MM.1S (cell line): ENCODE measurements around the gene HMGA1.

Experiments used
- DNase-seq: peaks from one replicate; pipeline ENCODE4 v3.0.0-alpha.2; 2015
- H2AFZ ChIP-seq: fragments of 300-600 bp; sonication (generic); 2 replicates; pipeline ENCODE4 v1.6.0; 2016; ENCODE audit warnings: antibody characterized with exemption, low read length
- H3F3A ChIP-seq: fragments of 300-600 bp; sonication (generic); 2 replicates; pipeline ENCODE4 v1.6.1; 2016; ENCODE audit warnings: mild to moderate bottlenecking, antibody characterized with exemption, low read length, moderate library complexity, mixed read lengths; ENCODE audit not compliant: insufficient read depth
- H3K27ac ChIP-seq: fragments of 300-600 bp; sonication (generic); 2 replicates; pipeline ENCODE4 v1.5.1; 2016; ENCODE audit warnings: mild to moderate bottlenecking, low read length
- H3K27me3 ChIP-seq: fragments of 300-600 bp; sonication (generic); replicated peaks from 2 replicates; pipeline ENCODE4 v1.6.0; 2016; ENCODE audit warnings: low read length; ENCODE audit not compliant: insufficient read depth
- H3K36me3 ChIP-seq: fragments of 300-600 bp; sonication (generic); replicated peaks from 2 replicates; pipeline ENCODE4 v1.6.1; 2016; ENCODE audit warnings: mild to moderate bottlenecking, low read length, mixed read lengths; ENCODE audit not compliant: insufficient read depth
- H3K4me1 ChIP-seq: fragments of 300-600 bp; sonication (generic); 2 replicates; pipeline ENCODE4 v1.6.1; 2016; ENCODE audit warnings: low read length, mixed read lengths
- H3K4me2 ChIP-seq: fragments of 300-600 bp; sonication (generic); 2 replicates; pipeline ENCODE4 v1.6.0; 2016; ENCODE audit warnings: low read depth, low read length
- H3K4me3 ChIP-seq: fragments of 300-600 bp; sonication (generic); 2 replicates; pipeline ENCODE4 v1.5.1; 2016; ENCODE audit warnings: low read length, mixed read lengths
- H3K79me2 ChIP-seq: fragments of 300-600 bp; sonication (generic); 2 replicates; pipeline ENCODE4 v1.6.1; 2016; ENCODE audit warnings: mixed run types, low read length, mixed read lengths
- H3K9ac ChIP-seq: fragments of 300-600 bp; sonication (generic); 2 replicates; pipeline ENCODE4 v1.6.1; 2016; ENCODE audit warnings: low read length, mixed read lengths
- H3K9me2 ChIP-seq: fragments of 300-600 bp; sonication (generic); replicated peaks from 2 replicates; pipeline ENCODE4 v1.6.1; 2016; ENCODE audit warnings: mild to moderate bottlenecking, low read length, mixed read lengths; ENCODE audit not compliant: insufficient read depth
- H3K9me3 ChIP-seq: fragments of 300-600 bp; sonication (generic); replicated peaks from 2 replicates; pipeline ENCODE4 v1.6.1; 2016; ENCODE audit warnings: mild to moderate bottlenecking, low read length, mixed read lengths; ENCODE audit not compliant: insufficient read depth
- H4K20me1 ChIP-seq: fragments of 300-600 bp; sonication (generic); 2 replicates; pipeline ENCODE4 v1.6.1; 2016; ENCODE audit warnings: mild to moderate bottlenecking, low read length, moderate library complexity, mixed read lengths; ENCODE audit not compliant: insufficient read depth
- EZH2 ChIP-seq: fragments of 300-600 bp; sonication (generic); optimal IDR thresholded peaks from 2 replicates; pipeline ENCODE3; 2017; ENCODE audit warnings: low read depth, mild to moderate bottlenecking, antibody characterized with exemption, low read length, mixed read lengths
- EZH2phosphoT487 ChIP-seq: fragments of 300-600 bp; sonication (generic); IDR thresholded peaks from 2 replicates; pipeline ENCODE4 v1.6.1; 2018; ENCODE audit warnings: antibody characterized with exemption, low read length
- TF ChIP-seq, protein P1 (sequence below): fragments of 300-600 bp; sonication (generic); IDR thresholded peaks from 2 replicates; pipeline ENCODE4 v1.5.1; 2016; ENCODE audit warnings: antibody characterized with exemption, low read length, mixed read lengths

HMGA1 gene

DNA sequence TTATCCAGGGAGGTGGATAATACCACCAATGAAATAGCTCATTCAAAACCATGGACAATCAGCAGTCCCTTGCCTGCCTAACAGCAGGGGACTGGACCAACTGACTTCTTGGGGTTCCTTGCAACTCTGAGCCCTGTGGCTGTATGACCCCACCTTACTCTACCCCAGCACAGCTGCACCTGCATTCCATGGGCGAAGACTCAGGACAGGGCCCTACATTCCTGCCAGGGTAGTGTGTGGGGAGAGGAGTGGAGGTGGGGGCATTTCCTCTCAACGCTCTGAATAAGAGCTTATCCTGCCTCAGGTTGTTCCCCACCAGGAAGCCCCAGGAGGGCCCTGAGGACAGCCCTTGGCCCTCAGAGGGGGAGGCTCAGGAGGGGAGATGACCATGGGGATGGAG is 30.8 kb upstream of the HMGA1 start:
- H3K79me2 ChIP-seq = no peaks in the 10 kb centered on the region
- no peak for TF ChIP-seq EZH2
- H3K4me3 ChIP-seq = no peak overlapping the region
- no peaks in the 10 kb centered on the region for H4K20me1 ChIP-seq
- H2AFZ ChIP-seq = no peak overlapping the region
- no peaks in the 10 kb centered on the region for H3F3A ChIP-seq
- H3K27ac ChIP-seq = no peak overlapping the region
- no peaks in the 10 kb centered on the region for H3K9me2 ChIP-seq
- H3K9me3 ChIP-seq = no peaks in the 10 kb centered on the region
- H3K9ac ChIP-seq = no peak overlapping the region
- H3K4me1 ChIP-seq = no peaks in the 10 kb centered on the region
- no peaks in the 10 kb centered on the region for H3K27me3 ChIP-seq
- H3K36me3 ChIP-seq = no peaks in the 10 kb centered on the region
- no peak overlapping the region for H3K4me2 ChIP-seq
- DNase-seq = no peak

DNA sequence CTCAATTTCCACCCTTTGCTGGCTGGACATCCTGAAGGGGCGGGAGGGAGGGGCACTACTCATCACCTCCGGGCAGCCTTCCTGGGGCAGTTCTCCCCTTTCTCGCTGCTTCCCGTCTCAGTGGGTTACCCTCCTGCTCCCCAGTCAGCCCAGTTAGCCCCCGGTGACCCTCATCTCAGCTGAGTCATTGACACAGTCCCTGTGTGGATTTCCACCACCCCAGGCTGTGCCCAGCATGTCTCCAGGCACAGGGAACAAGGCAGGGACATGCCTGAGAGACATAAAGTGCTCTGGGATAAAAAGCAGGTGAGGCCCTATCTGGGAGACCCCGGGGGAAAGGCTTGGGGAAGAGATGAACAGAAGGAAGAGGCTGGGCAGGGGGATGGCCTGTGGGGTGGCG is 29.9 kb upstream of the HMGA1 start:
- H3K4me3 ChIP-seq = no peak overlapping the region
- no peaks in the 10 kb centered on the region for H3K36me3 ChIP-seq
- no peaks in the 10 kb centered on the region for H3K9me2 ChIP-seq
- H3F3A ChIP-seq = no peaks in the 10 kb centered on the region
- H3K4me1 ChIP-seq = no peaks in the 10 kb centered on the region
- H3K27me3 ChIP-seq = no peaks in the 10 kb centered on the region
- no peaks in the 10 kb centered on the region for H3K79me2 ChIP-seq
- no peak overlapping the region for H3K4me2 ChIP-seq
- H3K9me3 ChIP-seq = no peaks in the 10 kb centered on the region
- TF ChIP-seq EZH2phosphoT487 = no peak
- TF ChIP-seq, protein P1, sequence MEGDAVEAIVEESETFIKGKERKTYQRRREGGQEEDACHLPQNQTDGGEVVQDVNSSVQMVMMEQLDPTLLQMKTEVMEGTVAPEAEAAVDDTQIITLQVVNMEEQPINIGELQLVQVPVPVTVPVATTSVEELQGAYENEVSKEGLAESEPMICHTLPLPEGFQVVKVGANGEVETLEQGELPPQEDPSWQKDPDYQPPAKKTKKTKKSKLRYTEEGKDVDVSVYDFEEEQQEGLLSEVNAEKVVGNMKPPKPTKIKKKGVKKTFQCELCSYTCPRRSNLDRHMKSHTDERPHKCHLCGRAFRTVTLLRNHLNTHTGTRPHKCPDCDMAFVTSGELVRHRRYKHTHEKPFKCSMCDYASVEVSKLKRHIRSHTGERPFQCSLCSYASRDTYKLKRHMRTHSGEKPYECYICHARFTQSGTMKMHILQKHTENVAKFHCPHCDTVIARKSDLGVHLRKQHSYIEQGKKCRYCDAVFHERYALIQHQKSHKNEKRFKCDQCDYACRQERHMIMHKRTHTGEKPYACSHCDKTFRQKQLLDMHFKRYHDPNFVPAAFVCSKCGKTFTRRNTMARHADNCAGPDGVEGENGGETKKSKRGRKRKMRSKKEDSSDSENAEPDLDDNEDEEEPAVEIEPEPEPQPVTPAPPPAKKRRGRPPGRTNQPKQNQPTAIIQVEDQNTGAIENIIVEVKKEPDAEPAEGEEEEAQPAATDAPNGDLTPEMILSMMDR = no peak
- H3K27ac ChIP-seq = no peak overlapping the region
- no peak overlapping the region for H2AFZ ChIP-seq
- no peak for DNase-seq
- H4K20me1 ChIP-seq = no peaks in the 10 kb centered on the region
- no peak overlapping the region for H3K9ac ChIP-seq

DNA sequence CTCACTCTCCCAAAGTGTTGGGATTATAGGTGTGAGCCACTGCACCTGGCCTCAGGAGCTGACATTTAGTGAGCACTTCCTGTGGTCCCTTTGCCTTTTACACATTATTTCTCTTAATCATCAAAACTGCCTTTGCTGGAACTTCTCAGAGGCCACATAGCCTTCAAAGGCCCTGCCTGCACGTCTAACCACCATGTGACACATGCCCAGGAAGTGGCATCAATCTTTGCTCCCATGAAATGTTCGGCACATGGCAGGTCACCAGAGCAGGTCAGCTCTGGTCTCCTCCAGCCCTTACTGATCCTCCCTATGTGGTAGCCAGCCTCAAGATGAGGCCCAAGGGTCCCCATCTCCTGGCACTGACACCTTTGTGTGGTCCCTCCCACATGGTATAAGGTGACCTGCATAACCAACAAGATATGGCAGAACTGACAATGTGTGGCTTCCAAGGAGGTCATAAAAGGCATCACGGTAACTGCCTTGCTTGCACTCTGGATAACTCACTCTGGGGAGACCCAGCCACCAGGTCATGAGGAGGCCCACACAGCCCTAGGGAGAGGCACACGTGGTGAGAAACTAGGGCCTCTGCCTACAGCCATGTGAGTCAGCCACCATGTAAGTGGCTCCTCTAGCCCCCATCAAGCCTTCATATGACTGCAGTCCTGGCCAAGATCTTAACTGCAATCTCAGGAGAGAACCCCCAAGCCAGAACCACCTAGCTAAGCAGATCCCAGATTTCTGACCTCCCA is 28.8 kb upstream of the HMGA1 start:
- Histone ChIP-seq H3K9ac (no peak overlapping the region), H3K27me3 (no peaks in the 10 kb centered on the region)
- DNase-seq = no peak

DNA sequence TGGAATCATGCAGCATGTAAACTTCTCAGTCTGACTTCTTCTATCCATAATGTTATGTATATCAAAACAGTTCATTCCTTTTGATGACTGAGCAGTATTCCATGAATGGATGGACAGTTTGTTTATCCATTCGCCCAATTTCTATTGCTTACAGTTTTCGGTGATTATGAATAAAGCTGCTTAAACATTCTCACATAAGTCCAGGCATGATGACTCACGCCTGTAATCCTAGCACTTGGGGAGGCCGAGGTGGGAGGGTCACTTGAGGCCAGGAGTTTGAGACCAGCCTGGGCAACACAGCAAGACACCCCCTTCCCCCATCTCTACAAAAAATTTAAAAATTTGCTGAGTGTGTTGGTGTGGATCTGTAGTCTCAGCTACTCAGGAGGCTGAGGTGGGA is 22.9 kb upstream of the HMGA1 start:
- Histone ChIP-seq H4K20me1 (no peaks in the 10 kb centered on the region), H3K9me2 (no peaks in the 10 kb centered on the region), H3K27ac (no peak overlapping the region), H3K4me2 (no peak overlapping the region), H3K9me3 (no peaks in the 10 kb centered on the region), H3F3A (no peaks in the 10 kb centered on the region), H3K9ac (no peak overlapping the region), H3K36me3 (no peaks in the 10 kb centered on the region), H3K27me3 (no peaks in the 10 kb centered on the region), H2AFZ (no peak overlapping the region), H3K4me3 (no peak overlapping the region), H3K4me1 (no peaks in the 10 kb centered on the region), H3K79me2 (no peaks in the 10 kb centered on the region)
- no peak for TF ChIP-seq EZH2
- TF ChIP-seq, protein P1 = no peak
- TF ChIP-seq EZH2phosphoT487 = no peak
- no peak for DNase-seq

More for the DNA sequence above, 28.8 kb upstream of the HMGA1 start:
- Histone ChIP-seq H3K9me3 (no peaks in the 10 kb centered on the region), H3K9me2 (no peaks in the 10 kb centered on the region), H3F3A (no peaks in the 10 kb centered on the region), H3K4me2 (no peak overlapping the region), H2AFZ (no peak overlapping the region), H3K79me2 (no peaks in the 10 kb centered on the region), H3K36me3 (no peaks in the 10 kb centered on the region), H3K4me1 (no peaks in the 10 kb centered on the region), H3K4me3 (no peak overlapping the region), H3K27ac (no peak overlapping the region), H4K20me1 (no peaks in the 10 kb centered on the region)
- TF ChIP-seq EZH2phosphoT487 (no peak), EZH2 (no peak)
- TF ChIP-seq, protein P1 = no peak
